ENCODE data around the gene CTU1. TPM values are rescaled to one million over a fixed set of nuclear protein-coding genes. Genes with fewer than 3 reads are reported as not detected.
A peak's percentile ranks its signal among the peaks of the same experiment; 100 is the strongest.

The CTU1 gene
- total RNA-seq, 1 experiment from 2014 or later: 15.3 TPM

DNA sequence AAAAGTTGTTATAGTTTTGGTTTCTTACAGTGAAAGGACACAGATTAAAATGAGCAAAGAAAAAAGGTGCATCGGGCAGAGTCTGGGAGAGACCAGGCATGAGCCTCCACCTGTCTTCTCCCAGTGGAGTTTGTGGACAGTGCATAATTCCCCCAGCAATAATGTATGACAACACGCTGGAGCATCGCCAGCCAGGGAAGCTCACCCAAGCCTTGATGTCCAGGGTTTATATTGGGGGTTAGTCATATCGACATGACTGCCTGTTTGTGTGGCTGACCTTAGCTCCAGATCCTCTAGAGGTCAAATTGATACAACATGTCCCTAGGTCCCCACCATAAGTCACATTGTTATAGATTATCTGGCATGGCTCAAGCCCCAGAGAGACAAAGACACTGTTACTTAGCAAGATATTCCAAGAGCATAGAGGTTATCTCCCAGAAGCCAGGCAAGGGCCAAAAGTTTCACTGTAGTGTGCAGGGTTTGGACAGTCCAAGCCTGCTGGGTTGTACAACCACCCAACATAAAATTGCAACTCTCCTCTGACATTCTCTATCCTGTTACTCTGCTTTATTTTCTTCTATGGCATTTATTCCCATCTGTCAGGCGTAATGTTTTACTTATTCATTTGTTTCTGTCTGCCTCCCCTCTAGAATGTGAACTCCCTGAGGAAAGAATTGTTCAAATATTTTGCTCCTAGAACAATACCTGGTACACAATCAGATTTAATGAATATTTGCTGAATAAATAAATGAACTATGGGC, 37.7 kb downstream of the CTU1 start:
- Histone ChIP-seq H3K4me3 (ENCODE audit: insufficient read depth, low read depth, low read length) (no peak overlapping the region), H3K36me3 (replicated peaks; ENCODE audit: control insufficient read depth, insufficient read depth, low read length) (no peaks in the 10 kb centered on the region), H3K27me3 (ENCODE audit: control insufficient read depth, insufficient read depth, low read length) (no peaks in the 10 kb centered on the region; the same call in 1 of the 2 replicates)
- DNase-seq: no peak

DNA sequence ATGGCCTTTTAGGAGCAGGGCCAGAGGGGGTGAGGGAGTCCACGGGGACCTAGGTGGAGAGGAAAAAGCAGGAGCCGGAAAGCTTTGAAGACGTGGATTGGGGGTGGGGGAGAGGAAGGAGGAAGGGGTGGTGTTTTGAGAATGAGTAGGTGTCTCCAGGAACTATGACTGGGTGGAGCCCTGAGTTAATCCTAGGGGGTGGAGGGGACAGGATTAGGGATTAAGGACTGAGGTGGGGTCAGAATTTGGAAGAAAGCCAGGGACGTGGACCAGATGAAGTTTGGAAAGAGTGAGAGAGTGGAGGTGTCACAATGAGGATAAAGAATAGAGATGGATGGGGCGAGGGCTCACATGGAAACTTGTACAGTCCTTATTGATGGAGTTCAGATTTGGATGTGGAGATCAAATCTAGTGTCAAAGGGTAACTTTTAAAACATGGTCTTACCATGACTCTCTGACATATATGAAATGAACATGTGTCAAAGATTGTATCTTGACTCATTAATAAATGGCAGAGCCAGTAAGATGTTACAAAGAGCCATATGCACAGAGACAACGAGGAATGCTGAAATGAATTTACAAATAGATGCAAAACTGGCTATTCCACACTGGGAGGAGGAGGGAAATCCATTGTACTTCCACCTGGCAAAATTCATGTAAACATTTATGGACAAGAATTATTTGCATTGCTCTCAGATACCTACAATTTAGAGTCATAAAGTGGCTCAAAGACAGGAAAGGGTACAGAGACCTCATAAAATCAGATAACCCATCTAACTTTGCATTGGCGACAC, 41.6 kb downstream of the CTU1 start:
- no peak overlapping the region for H3K4me3 ChIP-seq (ENCODE audit: insufficient read depth, low read depth, low read length)
- DNase-seq: no peak
- no peaks in the 10 kb centered on the region for H3K36me3 ChIP-seq (replicated peaks; ENCODE audit: control insufficient read depth, insufficient read depth, low read length)
- no peaks in the 10 kb centered on the region; the same call in 1 of the 2 replicates for H3K27me3 ChIP-seq (ENCODE audit: control insufficient read depth, insufficient read depth, low read length)

DNA sequence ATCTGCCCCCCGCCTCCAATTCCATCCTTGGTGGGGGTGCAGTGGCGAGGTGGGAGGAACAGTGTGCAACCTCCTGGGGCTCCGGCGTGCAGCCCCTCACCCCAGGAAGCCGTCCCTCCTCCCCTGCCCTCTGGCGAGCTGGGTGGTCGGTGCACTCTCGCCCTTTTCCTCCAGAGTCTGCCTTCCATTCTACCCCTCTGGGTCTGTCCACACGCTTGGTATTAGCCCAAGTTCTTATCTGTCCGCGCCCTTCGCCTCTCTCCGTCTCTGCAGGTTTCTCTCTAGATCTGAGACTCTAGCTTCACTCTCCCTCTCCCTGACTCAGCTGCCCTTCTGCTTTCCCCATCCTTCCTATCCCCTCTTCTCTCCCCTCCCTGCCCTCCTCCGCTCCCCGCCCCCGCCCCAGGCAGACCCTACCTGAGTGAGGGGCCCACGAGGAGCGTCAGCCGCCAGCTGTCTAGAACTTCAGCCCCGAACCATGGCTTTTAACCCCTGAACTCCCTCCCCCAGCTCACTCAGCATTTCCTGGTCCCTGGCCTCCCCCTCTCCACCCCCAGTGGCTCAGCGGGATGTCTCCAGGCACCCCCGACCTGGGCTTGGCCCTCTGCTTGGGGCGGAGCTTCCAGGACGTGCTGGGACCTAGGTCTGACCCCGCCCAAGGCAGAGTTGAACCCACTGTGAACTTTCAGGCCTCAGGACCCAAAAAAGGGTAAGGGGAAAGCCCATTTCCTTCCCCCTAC, 42.8 kb downstream of the CTU1 start:
- no peak for DNase-seq
- H3K4me3 ChIP-seq (ENCODE audit: insufficient read depth, low read depth, low read length): peak overlapping the region; percentile 61

DNA sequence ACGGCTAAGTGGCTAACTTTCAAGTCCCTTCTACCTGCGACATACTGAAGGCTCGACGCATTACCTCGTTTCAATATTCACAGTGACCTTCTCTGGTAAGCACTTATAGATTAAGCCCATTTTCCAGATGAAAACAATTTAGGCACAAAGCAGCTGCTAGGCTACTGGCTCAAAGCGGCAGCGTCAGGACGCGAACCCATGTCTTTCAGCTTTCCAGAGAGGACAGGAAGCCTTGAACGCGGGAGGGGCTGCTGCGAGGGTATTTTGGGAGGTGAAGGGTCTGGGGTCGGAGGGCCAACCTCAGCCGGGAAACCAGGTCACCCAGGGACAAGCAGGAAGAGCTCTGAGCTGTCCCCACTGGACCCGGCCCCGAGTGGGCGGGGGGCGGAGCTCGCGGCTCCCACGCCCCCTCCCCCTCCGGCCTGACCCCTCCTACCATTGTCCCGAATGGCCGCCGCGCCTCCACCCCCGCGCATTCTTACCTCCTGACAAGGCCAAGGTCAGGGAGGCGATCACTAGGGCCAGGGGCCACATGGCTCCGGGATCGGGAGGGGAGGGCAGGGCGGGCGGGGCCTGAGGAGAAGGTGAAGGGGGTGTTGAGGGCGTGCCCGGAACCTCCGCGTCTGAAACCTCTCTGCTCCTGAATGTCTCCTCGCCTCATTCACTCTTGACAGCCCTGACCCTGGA, 43.5 kb downstream of the CTU1 start, which contains the start of gene KLK13:
Gene KLK13 (minus strand): TSS at position 559 of the 687 bp plus-strand sequence. CDS start 25 bp downstream, at position 534.
- peak; percentile 93 for DNase-seq
- no peaks in the 10 kb centered on the region; the same call in 1 of the 2 replicates for H3K27me3 ChIP-seq (ENCODE audit: control insufficient read depth, insufficient read depth, low read length)
- H3K4me3 ChIP-seq (ENCODE audit: insufficient read depth, low read depth, low read length): peak within 1 kb of the TSS; percentile 61
- no peaks in the 10 kb centered on the region for H3K36me3 ChIP-seq (replicated peaks; ENCODE audit: control insufficient read depth, insufficient read depth, low read length)

More for the DNA sequence above, 42.8 kb downstream of the CTU1 start:
- Histone ChIP-seq H3K36me3 (replicated peaks; ENCODE audit: control insufficient read depth, insufficient read depth, low read length) (no peaks in the 10 kb centered on the region), H3K27me3 (ENCODE audit: control insufficient read depth, insufficient read depth, low read length) (no peaks in the 10 kb centered on the region; the same call in 1 of the 2 replicates)

DNA sequence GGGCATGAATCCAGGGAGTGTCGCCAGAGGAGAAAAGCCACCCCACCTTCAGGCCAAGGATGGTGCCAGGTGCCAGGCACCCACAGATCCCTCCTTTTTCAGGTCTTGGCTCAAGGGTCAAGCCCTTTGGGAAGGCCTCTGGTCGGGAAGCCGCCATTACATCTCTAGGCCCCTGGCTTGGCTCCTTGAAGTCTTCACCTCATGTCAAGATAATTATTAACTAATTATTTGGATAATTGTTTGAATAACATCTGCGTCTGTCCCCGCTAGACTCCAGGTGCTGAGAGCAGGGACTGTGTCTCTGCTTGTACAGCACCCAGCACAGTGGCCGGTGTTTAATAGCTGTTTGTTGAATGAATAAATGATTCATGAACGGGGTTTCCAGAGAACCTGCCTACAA, 44.5 kb downstream of the CTU1 start:
- DNase-seq: no peak
- H3K4me3 ChIP-seq (ENCODE audit: insufficient read depth, low read depth, low read length): no peak overlapping the region
- H3K27me3 ChIP-seq (ENCODE audit: control insufficient read depth, insufficient read depth, low read length): no peaks in the 10 kb centered on the region
- H3K36me3 ChIP-seq (replicated peaks; ENCODE audit: control insufficient read depth, insufficient read depth, low read length): no peaks in the 10 kb centered on the region

DNA sequence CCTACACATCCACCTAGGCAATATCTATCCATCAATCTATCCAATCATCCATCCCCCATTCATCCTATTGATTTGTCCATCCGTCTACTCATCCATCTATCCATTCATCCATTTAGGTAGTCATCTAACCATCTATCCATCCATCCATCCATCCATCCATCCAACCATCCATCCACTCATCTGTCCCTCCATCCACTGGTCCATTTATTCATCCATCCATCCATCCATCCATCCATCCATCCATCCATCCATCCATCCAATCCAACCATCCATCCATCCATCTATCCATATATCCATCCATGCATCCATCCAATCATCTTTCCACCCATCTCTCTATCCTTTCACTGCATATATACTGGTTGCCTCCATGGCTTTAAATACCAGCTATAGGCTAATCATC, 47.2 kb downstream of the CTU1 start:
- Histone ChIP-seq H3K27me3 (ENCODE audit: control insufficient read depth, insufficient read depth, low read length) (no peaks in the 10 kb centered on the region), H3K36me3 (replicated peaks; ENCODE audit: control insufficient read depth, insufficient read depth, low read length) (no peaks in the 10 kb centered on the region), H3K4me3 (ENCODE audit: insufficient read depth, low read depth, low read length) (no peak overlapping the region)
- no peak for DNase-seq

DNA sequence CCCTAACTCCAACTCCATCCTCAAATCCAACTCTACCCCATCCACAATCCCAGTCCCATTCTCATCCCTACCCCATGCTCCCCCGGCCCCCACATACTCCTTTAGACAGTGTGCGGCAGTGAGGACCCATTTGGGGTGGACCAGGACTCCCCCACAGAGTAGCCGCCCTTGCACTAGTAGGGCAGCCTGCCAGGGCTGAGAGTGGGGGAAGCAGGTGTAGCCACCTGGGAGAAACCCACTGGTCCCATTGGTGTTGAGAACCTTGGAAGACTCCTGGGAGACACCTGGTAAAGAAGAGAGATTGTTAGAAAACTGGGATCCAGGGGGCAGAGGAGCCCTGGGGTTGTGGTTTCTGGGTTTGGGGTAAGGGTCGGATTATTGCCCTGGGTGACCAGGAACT, 47.9 kb downstream of the CTU1 start:
- Histone ChIP-seq H3K27me3 (ENCODE audit: control insufficient read depth, insufficient read depth, low read length) (no peaks in the 10 kb centered on the region), H3K4me3 (ENCODE audit: insufficient read depth, low read depth, low read length) (no peak overlapping the region), H3K36me3 (replicated peaks; ENCODE audit: control insufficient read depth, insufficient read depth, low read length) (no peaks in the 10 kb centered on the region)
- DNase-seq: no peak

DNA sequence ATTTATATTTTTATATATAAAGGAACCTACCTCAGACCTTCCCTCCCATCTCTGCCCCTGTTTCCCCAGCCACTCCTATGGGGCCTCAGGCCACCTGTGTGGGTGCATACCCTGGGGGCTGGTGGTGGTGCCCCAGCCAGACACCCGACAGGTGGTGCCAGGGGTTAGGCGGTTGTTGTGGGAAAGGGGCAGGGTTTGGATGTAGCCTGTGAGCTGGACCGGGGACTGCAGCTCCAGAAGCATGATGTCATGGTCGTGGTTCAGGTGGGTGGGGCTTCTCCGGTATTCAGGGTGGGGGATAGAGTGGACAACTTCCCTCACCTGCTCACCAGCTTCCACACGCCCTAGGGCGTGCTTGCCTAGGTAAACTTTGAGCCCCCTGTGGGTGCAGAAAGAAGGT, 48.5 kb downstream of the CTU1 start:
- Histone ChIP-seq H3K36me3 (replicated peaks; ENCODE audit: control insufficient read depth, insufficient read depth, low read length) (no peaks in the 10 kb centered on the region; the same call in 1 of the 2 replicates), H3K27me3 (ENCODE audit: control insufficient read depth, insufficient read depth, low read length) (no peaks in the 10 kb centered on the region), H3K4me3 (ENCODE audit: insufficient read depth, low read depth, low read length) (no peak overlapping the region)
- no peak for DNase-seq

DNA sequence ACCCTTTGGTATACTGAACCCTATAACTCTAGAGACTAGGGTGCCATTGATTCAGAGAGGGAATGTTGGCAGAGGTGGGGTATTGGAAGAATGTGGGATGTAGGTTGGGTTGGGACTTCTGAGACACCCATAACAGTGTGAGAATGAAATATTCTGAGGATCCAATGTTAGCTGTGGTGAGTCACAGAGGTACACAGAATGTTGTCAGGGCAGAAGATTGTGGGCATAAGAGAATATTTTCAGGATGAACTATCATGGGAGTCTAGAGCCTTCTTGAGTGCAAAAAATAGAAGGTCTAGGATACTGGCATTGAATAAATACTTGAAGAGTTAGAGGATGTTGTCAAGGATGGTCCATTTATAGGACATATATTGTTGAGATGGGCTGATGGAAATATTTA, 52.3 kb downstream of the CTU1 start:
- H3K27me3 ChIP-seq (ENCODE audit: control insufficient read depth, insufficient read depth, low read length): no peaks in the 10 kb centered on the region
- no peak overlapping the region for H3K4me3 ChIP-seq (ENCODE audit: insufficient read depth, low read depth, low read length)
- no peaks in the 10 kb centered on the region; the same call in 1 of the 2 replicates for H3K36me3 ChIP-seq (replicated peaks; ENCODE audit: control insufficient read depth, insufficient read depth, low read length)
- no peak for DNase-seq

Other genes starting within 250 kb of the CTU1 start
- not detected in 2 replicates for gene KLK2, start 235.0 kb downstream of the CTU1 start, total RNA-seq (2014; rRNA removed; shearing (Covaris generic))
- not detected in 2 replicates for gene KLK4, start 197.0 kb downstream of the CTU1 start, total RNA-seq (2014; rRNA removed; shearing (Covaris generic))
- 1.7 TPM in 1 of 2 replicates, not detected in the other for gene KLK5, start 155.4 kb downstream of the CTU1 start, total RNA-seq (2014; rRNA removed; shearing (Covaris generic))
- 0.38 and 0.74 TPM in 2 replicates for gene KLK6, start 138.8 kb downstream of the CTU1 start, total RNA-seq (2014; rRNA removed; shearing (Covaris generic))
- gene KLK7, start 124.5 kb downstream of the CTU1 start, total RNA-seq (2014; rRNA removed; shearing (Covaris generic)): 0.24 and 1.1 TPM in 2 replicates
- gene KLK8, start 106.8 kb downstream of the CTU1 start, total RNA-seq (2014; rRNA removed; shearing (Covaris generic)): 6.4 and 11.0 TPM in 2 replicates
- gene KLK10, start 88.7 kb downstream of the CTU1 start, total RNA-seq (2014; rRNA removed; shearing (Covaris generic)): 0.14 and 2.4 TPM in 2 replicates
- not detected in 2 replicates for gene KLK11, start 81.8 kb downstream of the CTU1 start, total RNA-seq (2014; rRNA removed; shearing (Covaris generic))
- gene KLK12, start 73.4 kb downstream of the CTU1 start, total RNA-seq (2014; rRNA removed; shearing (Covaris generic)): not detected in 2 replicates
- gene KLK13, start 43.3 kb downstream of the CTU1 start, total RNA-seq (2014; rRNA removed; shearing (Covaris generic)): 2.0 and 3.0 TPM in 2 replicates
- gene KLK14, start 25.5 kb downstream of the CTU1 start, total RNA-seq (2014; rRNA removed; shearing (Covaris generic)): not detected in 2 replicates
- not detected in 2 replicates for gene SIGLEC9, start 16.5 kb upstream of the CTU1 start, total RNA-seq (2014; rRNA removed; shearing (Covaris generic))
- gene SIGLEC7, start 33.9 kb upstream of the CTU1 start, total RNA-seq (2014; rRNA removed; shearing (Covaris generic)): not detected in 2 replicates
- 0.04 and 0.28 TPM in 2 replicates for gene CD33, start 116.7 kb upstream of the CTU1 start, total RNA-seq (2014; rRNA removed; shearing (Covaris generic))
- not detected in 2 replicates for gene SIGLECL1, start 142.7 kb upstream of the CTU1 start, total RNA-seq (2014; rRNA removed; shearing (Covaris generic))
- 18.2 and 24.5 TPM in 2 replicates for gene IGLON5, start 203.2 kb upstream of the CTU1 start, total RNA-seq (2014; rRNA removed; shearing (Covaris generic))
- gene VSIG10L, start 233.7 kb upstream of the CTU1 start, total RNA-seq (2014; rRNA removed; shearing (Covaris generic)): 9.6 and 13.2 TPM in 2 replicates

Data from H7 (cell line).